ENCODE measurements around the gene CFAP74.

- TF ChIP-seq, protein P1, sequence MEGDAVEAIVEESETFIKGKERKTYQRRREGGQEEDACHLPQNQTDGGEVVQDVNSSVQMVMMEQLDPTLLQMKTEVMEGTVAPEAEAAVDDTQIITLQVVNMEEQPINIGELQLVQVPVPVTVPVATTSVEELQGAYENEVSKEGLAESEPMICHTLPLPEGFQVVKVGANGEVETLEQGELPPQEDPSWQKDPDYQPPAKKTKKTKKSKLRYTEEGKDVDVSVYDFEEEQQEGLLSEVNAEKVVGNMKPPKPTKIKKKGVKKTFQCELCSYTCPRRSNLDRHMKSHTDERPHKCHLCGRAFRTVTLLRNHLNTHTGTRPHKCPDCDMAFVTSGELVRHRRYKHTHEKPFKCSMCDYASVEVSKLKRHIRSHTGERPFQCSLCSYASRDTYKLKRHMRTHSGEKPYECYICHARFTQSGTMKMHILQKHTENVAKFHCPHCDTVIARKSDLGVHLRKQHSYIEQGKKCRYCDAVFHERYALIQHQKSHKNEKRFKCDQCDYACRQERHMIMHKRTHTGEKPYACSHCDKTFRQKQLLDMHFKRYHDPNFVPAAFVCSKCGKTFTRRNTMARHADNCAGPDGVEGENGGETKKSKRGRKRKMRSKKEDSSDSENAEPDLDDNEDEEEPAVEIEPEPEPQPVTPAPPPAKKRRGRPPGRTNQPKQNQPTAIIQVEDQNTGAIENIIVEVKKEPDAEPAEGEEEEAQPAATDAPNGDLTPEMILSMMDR (IDR thresholded peaks at IDR 0.05) = no peak
- no peak for TF ChIP-seq POLR2A (IDR thresholded peaks at IDR 0.05)
- no peak for TF ChIP-seq POLR2AphosphoS5 (IDR thresholded peaks at IDR 0.05)
Measured at GRCh38 chr1:1908506-1908791, 95.1 kb downstream of the CFAP74 start.

Measured in sigmoid colon (tissue), 4 donors.